K562 (cell line): ENCODE results near the gene ARL8A. TPM values are rescaled to one million over a fixed set of nuclear protein-coding genes. Genes with fewer than 3 reads are reported as not detected.

Source experiments
- ASH1L ChIP-seq: fragments of 450-650 bp; IDR thresholded peaks from 2 replicates; pipeline ENCODE4 v1.6.1; 2018; ENCODE audit warnings: borderline replicate concordance, mild to moderate bottlenecking, low read depth; ENCODE audit not compliant: partially characterized antibody
- BACH1 ChIP-seq: fragments of 200-800 bp; sonication (Bioruptor generic); IDR thresholded peaks from 2 replicates; pipeline ENCODE4 v1.6.1; 2016; ENCODE audit warnings: missing genetic modification characterization, missing compliant biosample characterization
- CBX2 ChIP-seq: fragments of 200-600 bp; sonication (generic); IDR thresholded peaks from one replicate; pipeline ENCODE4 v1.6.1; 2012; ENCODE audit warnings: mild to moderate bottlenecking, low read length, inconsistent platforms; ENCODE audit not compliant: insufficient read depth, poor library complexity, severe bottlenecking
- CBX5 ChIP-seq: IDR thresholded peaks from 2 replicates; pipeline ENCODE4 v1.6.1; 2014; ENCODE audit warnings: low read depth, borderline replicate concordance
- CEBPB ChIP-seq: fragments of 450-650 bp; IDR thresholded peaks from 2 replicates; pipeline ENCODE4 v1.6.1; 2016; ENCODE audit warnings: missing genetic modification characterization, missing compliant biosample characterization
- FOXJ3 ChIP-seq: sonication (generic); formaldehyde crosslinking; IDR thresholded peaks from 2 replicates; pipeline ENCODE4 v1.4.0; 2020; ENCODE audit warnings: mild to moderate bottlenecking, missing genetic modification reagents
- HDAC6 ChIP-seq: IDR thresholded peaks from 2 replicates; pipeline ENCODE4 v1.6.1; 2012; ENCODE audit warnings: low read depth, mild to moderate bottlenecking, control low read depth, inconsistent platforms, low read length, moderate library complexity
- KLF13 ChIP-seq: fragments of 450-650 bp; IDR thresholded peaks from 2 replicates; pipeline ENCODE4 v1.6.1; 2016; ENCODE audit warnings: missing genetic modification characterization, low read depth, mild to moderate bottlenecking, missing compliant biosample characterization, moderate library complexity, borderline replicate concordance
- LARP7 ChIP-seq: fragments of 450-650 bp; IDR thresholded peaks from 2 replicates; pipeline ENCODE4 v1.6.1; 2016
- MCM3 ChIP-seq: fragments of 450-650 bp; IDR thresholded peaks from 2 replicates; pipeline ENCODE4 v1.6.1; 2016
- NR2F6 ChIP-seq: fragments of 450-650 bp; formaldehyde crosslinking; IDR thresholded peaks from 2 replicates; pipeline ENCODE4 v1.4.0; 2020; ENCODE audit warnings: mild to moderate bottlenecking
- PTTG1 ChIP-seq: fragments of 450-650 bp; IDR thresholded peaks from 2 replicates; pipeline ENCODE4 v1.6.1; 2016; ENCODE audit warnings: low read depth, mild to moderate bottlenecking, missing genetic modification characterization, missing compliant biosample characterization
- RCOR1 ChIP-seq, 2 experiments: IDR thresholded peaks; 2 replicates each; pipeline ENCODE4 v1.6.1; 2012; ENCODE audit warnings: low read depth in 2 of 2, low read length in 2 of 2, borderline replicate concordance in 1 of 2, improper control_type of control experiment in 1 of 2
- SIX5 ChIP-seq, 2 experiments: IDR thresholded peaks; 2 replicates each; pipeline ENCODE4 v1.6.1; 2011; ENCODE audit warnings: low read length in 2 of 2, borderline replicate concordance in 1 of 2, low read depth in 1 of 2, mild to moderate bottlenecking in 1 of 2, moderate library complexity in 1 of 2; ENCODE audit not compliant: insufficient read depth in 1 of 2
- SNIP1 ChIP-seq: fragments of 450-650 bp; IDR thresholded peaks from 2 replicates; pipeline ENCODE4 v1.7.1; 2017; ENCODE audit warnings: low read depth, mild to moderate bottlenecking
- ZFP30 ChIP-seq: fragments of 250-450 bp; sonication (Bioruptor Pico); IDR thresholded peaks from 2 replicates; pipeline ENCODE4 v1.8.0; 2022; ENCODE audit warnings: moderate library complexity, mild to moderate bottlenecking, inconsistent platforms, borderline replicate concordance
- ZNF121 ChIP-seq: sonication (generic); formaldehyde crosslinking; conservative IDR thresholded peaks from 2 replicates; pipeline ENCODE4 v1.8.0; 2022; ENCODE audit warnings: missing genetic modification reagents
- ZNF143 ChIP-seq: sonication (generic); formaldehyde crosslinking; IDR thresholded peaks from 2 replicates; pipeline ENCODE4 v1.9.0; 2022; ENCODE audit warnings: mild to moderate bottlenecking, missing genetic modification reagents
- ZNF217 ChIP-seq: sonication (generic); formaldehyde crosslinking; IDR thresholded peaks from 2 replicates; pipeline ENCODE4 v1.8.0; 2022; ENCODE audit warnings: mild to moderate bottlenecking, missing genetic modification reagents
- ZNF316 ChIP-seq: fragments of 450-650 bp; IDR thresholded peaks from 2 replicates; pipeline ENCODE4 v1.6.1; 2016
- ZNF408 ChIP-seq: fragments of 250-450 bp; sonication (Bioruptor Pico); IDR thresholded peaks from 2 replicates; pipeline ENCODE4 v1.4.0; 2020; ENCODE audit warnings: low read depth, mild to moderate bottlenecking, moderate library complexity
- ZNF79 ChIP-seq: fragments of 250-450 bp; sonication (Bioruptor Pico); IDR thresholded peaks from 2 replicates; pipeline ENCODE4 v1.4.0; 2020; ENCODE audit warnings: low read depth, mild to moderate bottlenecking, moderate library complexity
- polyA plus RNA-seq, 8 experiments: library from polyadenylated mRNA; depleted of rRNA in 4 of 8; stranded (reverse) in 5 of 8; unstranded in 3 of 8; fragments of >200 nt; fragmentation: Nextera tagmentation in 2 of 8; fragmentation: Illumina TruSeq in 1 of 8; extraction: Ambion mirVana in 2 of 8; extraction: Trizol in 1 of 8; gene quantifications; 2 replicates each; pipeline versions ENCODE4 v1.2.1 to v1.2.3, GENCODE V29; 2011 to 2014; ENCODE audit warnings: inconsistent platforms in 1 of 8, missing spikeins in 1 of 8
- total RNA-seq, 7 experiments: library from RNA; depleted of rRNA in 6 of 7; stranded (reverse); fragments of >200 nt in 6 of 7; fragmentation: Illumina TruSeq in 2 of 7; extraction: Trizol in 2 of 7; gene quantifications; 2 replicates each; pipeline versions ENCODE4 v1.2.1 to v1.2.3, GENCODE V29; 2011 to 2021; ENCODE audit warnings: low replicate concordance in 1 of 7
- TF ChIP-seq, protein P1 (sequence below): fragments of 450-650 bp; IDR thresholded peaks from 2 replicates; pipeline ENCODE4 v1.6.1; 2016; ENCODE audit warnings: missing biosample characterization, missing genetic modification characterization
- TF ChIP-seq, protein P2 (sequence below): sonication (generic); formaldehyde crosslinking; IDR thresholded peaks from 2 replicates; pipeline ENCODE4 v1.8.0; 2022; ENCODE audit warnings: mild to moderate bottlenecking, missing genetic modification reagents, borderline replicate concordance
- TF ChIP-seq, protein P3 (sequence below): fragments of 200-800 bp; sonication (Bioruptor generic); IDR thresholded peaks from 2 replicates; pipeline ENCODE4 v1.6.1; 2017; ENCODE audit warnings: missing genetic modification characterization, missing compliant biosample characterization

ARL8A gene
- total and polyA plus RNA-seq, 9 of the 15 experiments (the other 6 are each of a cell fraction or from before 2014, with no cell fraction given), result 0.17 to 27.3 (median 15.6) TPM

DNA sequence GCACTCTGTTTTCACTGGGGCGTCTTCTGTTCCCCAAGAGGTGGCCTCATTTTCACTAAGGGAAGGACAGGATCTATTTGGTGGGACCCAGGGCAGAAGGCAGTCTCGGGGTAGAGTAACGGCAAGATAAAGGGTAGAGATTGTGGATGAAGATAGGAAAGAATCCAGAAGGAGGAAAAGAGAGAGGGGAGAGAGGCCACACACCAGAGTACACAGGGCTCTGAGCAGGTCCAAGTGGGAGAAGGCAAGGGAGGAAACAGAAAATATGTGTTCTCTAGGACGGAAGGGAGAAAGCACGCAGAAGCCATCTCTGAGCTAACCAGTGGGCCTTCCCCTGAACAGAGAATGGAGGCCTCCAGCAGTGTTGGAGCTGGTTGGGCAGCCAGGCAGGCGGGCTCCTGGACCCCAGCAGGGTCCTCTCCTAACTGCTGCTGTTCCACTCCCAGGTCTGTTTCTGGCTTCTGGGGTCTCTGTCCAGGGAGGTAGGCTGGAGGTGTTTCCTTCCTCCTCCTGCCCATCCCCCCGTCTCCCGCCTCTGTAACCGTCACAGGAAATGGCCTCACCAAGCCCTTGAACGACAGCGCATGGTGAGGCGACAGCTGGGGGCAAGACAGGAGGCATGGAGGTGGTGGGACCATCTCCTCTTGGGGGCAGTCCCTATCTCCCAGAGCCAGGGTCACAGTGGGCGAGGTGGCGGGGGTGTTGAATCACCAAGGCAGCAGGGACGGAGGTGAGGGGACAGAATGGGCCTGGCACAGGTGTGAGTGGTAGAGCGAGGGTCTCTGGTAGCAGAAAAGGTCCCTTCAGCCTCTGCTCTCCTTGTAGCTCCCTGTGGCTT is 15.2 kb upstream of the ARL8A start (continued):
- TF ChIP-seq BACH1 (tag) (peak; percentile 81), FOXJ3 (CRISPR knock-in tag) (no peak), KLF13 (tag) (no peak), SIX5 (IDR thresholded peaks at IDR 0.05; ENCODE audit: borderline replicate concordance in 1 of 2, insufficient read depth in 1 of 2, low read depth in 1 of 2, low read length in 2 of 2) (no peak), ZNF316 (no peak), ZNF408 (CRISPR knock-in tag) (no peak), ZNF121 (CRISPR knock-in tag) (no peak), NR2F6 (CRISPR knock-in tag) (no peak), ZNF217 (CRISPR knock-in tag) (no peak), RCOR1 (IDR thresholded peaks at IDR 0.05; ENCODE audit: borderline replicate concordance in 1 of 2, low read depth in 2 of 2, low read length in 2 of 2) (peak in 1 of 2 experiments; percentile 60; a peak in 1 of 4 replicates), CEBPB (no peak), ZFP30 (CRISPR knock-in tag) (no peak), SNIP1 (no peak; the same call in 1 of the 2 replicates), PTTG1 (tag) (peak; percentile 48; the same call in 1 of the 2 replicates), HDAC6 (no peak), ZNF79 (CRISPR knock-in tag) (peak; percentile 6; the same call in 1 of the 2 replicates), ZNF143 (CRISPR knock-in tag) (no peak; the same call in 1 of the 2 replicates), MCM3 (no peak), CBX5 (no peak), LARP7 (peak; percentile 94; the same call in 1 of the 2 replicates), CBX2 (no peak), ASH1L (peak; percentile 30)
- TF ChIP-seq, protein P1, sequence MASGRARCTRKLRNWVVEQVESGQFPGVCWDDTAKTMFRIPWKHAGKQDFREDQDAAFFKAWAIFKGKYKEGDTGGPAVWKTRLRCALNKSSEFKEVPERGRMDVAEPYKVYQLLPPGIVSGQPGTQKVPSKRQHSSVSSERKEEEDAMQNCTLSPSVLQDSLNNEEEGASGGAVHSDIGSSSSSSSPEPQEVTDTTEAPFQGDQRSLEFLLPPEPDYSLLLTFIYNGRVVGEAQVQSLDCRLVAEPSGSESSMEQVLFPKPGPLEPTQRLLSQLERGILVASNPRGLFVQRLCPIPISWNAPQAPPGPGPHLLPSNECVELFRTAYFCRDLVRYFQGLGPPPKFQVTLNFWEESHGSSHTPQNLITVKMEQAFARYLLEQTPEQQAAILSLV (tag), result peak; percentile 76; the same call in 1 of the 2 replicates
- TF ChIP-seq, protein P2, sequence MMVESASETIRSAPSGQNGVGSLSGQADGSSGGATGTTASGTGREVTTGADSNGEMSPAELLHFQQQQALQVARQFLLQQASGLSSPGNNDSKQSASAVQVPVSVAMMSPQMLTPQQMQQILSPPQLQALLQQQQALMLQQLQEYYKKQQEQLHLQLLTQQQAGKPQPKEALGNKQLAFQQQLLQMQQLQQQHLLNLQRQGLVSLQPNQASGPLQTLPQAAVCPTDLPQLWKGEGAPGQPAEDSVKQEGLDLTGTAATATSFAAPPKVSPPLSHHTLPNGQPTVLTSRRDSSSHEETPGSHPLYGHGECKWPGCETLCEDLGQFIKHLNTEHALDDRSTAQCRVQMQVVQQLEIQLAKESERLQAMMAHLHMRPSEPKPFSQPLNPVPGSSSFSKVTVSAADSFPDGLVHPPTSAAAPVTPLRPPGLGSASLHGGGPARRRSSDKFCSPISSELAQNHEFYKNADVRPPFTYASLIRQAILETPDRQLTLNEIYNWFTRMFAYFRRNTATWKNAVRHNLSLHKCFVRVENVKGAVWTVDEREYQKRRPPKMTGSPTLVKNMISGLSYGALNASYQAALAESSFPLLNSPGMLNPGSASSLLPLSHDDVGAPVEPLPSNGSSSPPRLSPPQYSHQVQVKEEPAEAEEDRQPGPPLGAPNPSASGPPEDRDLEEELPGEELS (CRISPR knock-in tag), result peak; percentile 69
- TF ChIP-seq, protein P3, sequence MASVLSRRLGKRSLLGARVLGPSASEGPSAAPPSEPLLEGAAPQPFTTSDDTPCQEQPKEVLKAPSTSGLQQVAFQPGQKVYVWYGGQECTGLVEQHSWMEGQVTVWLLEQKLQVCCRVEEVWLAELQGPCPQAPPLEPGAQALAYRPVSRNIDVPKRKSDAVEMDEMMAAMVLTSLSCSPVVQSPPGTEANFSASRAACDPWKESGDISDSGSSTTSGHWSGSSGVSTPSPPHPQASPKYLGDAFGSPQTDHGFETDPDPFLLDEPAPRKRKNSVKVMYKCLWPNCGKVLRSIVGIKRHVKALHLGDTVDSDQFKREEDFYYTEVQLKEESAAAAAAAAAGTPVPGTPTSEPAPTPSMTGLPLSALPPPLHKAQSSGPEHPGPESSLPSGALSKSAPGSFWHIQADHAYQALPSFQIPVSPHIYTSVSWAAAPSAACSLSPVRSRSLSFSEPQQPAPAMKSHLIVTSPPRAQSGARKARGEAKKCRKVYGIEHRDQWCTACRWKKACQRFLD (CRISPR knock-in tag), result peak; percentile 61; the same call in 1 of the 2 replicates
